CD4-positive, alpha-beta T cell treated with Interleukin-15 for 1 hour (primary cell): Measurements from ENCODE around the gene AKAP7.
"Not testable (repeated sequence)": the region's sequence is repeated elsewhere in the genome, so short reads cannot be mapped to it uniquely, and the experiment has no call there.

Experiments
- DNase-seq: peaks from one replicate; pipeline ENCODE4 v3.0.0-alpha.2; 2020

Gene AKAP7

DNA sequence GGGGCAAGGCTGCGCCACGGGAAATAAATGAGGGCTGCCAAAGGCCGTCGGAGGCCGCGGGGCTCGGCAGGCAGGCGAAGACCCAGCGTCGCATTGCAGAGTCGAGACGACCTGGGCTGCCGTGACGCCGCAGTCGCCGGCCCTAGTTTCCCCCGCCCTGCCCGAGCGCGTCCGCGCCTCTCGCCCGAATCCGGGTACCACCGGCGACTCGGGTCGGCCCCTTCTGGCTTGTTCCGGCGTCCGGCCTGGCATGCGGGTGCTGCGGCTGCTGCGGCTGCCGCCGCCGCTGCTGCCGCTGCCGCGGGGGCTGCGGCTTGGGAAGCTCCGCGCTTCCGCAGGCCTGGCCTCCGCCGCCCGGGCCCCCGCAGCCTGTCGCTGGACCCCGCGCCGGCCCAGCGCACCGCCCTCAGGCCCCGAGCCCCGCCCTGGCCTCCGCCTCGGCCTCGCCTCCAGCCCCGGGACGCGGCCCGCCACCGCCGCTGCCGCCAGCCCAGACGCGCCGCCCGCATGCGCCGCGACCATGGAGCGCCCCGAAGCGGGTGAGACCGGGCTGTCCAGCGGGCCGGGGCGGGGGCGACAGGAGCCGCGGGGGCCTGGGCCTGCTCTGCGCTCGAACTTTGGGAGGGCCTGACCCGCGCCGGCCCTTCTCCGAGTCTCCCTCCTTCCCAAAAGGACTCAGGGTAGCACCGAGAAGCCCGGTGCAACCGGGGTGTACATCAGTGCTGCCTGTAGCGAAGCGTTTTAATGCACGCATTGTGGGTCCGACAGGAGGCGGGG, at the start of gene AKAP7:
AKAP7 (plus strand) TSS at position 224 of the 777 bp plus-strand sequence; CDS start at position 521, 297 bp downstream.
- peak; percentile 57 for DNase-seq

GRCh38 chr6:131090339-131090738, 44.9 kb upstream of the AKAP7 start:
- not testable (repeated sequence) for DNase-seq

- not testable (repeated sequence) for DNase-seq
Observed at GRCh38 chr6:131091944-131092343, 43.3 kb upstream of the AKAP7 start.

DNA sequence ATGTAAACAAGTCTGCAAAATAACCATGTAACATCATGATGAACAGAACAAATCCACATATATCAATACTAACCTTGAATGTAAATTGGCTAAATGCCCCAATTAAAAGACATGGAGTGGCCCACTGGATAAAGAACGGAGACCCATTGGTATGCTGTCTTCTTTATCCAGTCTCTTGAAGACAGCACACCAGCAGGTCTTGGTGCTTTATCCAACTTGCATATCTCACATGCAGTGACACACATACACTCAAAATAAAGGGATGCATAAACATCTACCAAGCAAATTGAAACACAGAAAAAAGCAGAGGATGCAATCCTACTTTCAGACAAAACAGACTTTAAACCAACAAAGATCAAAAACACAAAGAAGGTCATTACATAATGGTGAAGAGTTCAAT, 41.9 kb upstream of the AKAP7 start:
- DNase-seq: no peak

DNA sequence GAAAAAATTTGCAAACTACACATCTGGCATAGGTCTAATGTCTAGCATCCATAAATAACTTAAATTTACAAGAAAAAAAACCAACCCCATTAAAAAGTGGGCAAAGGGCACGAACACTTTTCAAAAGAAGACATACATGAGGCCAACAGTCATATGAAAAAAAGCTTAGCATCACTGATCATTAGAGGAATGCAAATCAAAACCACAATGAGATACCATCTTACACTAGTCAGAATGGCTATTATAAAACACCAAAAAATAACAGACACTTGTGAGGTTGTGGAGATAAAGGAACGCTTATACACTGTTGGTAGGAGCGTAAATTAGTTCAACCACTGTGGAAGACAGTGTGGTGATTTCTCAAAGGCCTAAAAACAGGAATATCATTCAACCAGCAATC, 38.5 kb upstream of the AKAP7 start:
- DNase-seq: no peak

DNA sequence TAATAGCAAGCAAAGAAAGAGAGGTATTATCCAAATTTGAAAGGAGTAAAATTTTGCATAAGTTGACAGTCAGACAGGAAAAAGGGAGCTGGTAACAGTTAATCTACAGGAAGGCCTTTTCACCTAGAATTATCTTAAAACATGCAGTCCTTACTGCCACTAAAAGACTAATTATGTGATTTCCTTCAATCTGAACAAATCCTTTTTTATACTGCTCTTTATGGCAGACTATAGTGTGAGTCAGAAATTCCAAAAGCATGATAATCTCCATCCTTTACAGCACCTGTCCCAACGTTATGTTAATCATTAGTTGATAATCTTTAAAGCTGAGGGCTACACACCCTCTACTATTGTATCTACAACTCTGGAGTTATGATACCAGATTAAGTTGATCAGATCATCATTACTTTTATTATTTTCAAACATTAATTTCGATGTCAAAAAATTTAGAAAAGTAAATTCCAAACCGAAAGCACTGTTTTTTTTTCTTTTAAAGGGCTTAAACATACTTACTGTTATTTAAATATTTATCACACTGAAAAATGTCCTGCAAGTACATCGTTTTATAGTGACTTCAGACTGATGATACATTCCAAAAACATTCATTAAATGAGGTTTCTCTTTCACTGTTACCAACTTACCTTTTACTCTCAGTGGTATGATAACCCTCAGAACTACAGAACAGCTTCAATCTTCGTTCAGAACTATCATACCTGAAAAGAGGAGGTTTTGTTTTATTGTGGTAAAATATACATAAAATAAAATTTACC, 33.2 kb upstream of the AKAP7 start:
- no peak for DNase-seq

GRCh38 chr6:131103296-131103695, 32.0 kb upstream of the AKAP7 start:
- no peak for DNase-seq

DNA sequence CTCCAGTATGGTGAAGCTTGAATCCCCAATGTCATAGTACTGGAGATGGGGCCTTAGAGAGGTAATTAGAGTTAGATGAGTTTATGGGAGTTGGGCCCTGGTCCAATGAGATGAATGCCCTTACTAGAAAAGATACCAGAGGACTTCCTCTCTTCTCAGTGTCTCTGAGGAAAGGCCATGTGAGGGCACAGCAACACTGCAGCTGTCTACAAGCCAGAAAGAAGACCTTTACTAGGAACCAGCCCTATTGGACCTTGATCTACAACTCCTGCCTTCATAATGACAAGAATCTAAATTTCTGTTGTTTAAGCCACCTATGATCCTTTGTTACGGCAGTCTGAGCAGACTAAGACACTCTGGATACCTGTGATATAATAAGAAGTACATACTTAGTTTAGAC, 31.4 kb upstream of the AKAP7 start:
- DNase-seq: no peak

GRCh38 chr6:131107151-131107550, 28.1 kb upstream of the AKAP7 start:
- DNase-seq: no peak

DNA sequence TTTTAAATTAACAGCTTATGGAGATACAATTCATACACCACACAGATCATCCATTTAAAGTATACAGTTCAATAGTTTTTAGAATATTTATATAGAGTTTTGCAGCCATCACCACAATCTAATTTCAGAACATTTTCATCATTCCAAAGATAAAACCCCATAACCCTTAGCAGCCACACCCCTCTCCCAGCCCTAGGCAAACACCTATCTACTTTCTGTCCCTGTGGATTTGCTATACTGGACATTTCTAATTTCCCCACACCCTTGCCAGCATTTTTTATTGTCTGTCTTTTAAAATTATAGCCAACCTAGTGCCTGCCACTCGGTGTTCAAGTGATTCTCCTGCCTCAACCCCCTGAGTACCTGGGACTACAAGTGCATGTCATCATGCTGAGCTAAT, 23.0 kb upstream of the AKAP7 start:
- DNase-seq: no peak

GRCh38 chr6:131115651-131116050, 19.6 kb upstream of the AKAP7 start:
- DNase-seq: no peak

GRCh38 chr6:131116321-131116720, 18.9 kb upstream of the AKAP7 start:
- DNase-seq: no peak

DNA sequence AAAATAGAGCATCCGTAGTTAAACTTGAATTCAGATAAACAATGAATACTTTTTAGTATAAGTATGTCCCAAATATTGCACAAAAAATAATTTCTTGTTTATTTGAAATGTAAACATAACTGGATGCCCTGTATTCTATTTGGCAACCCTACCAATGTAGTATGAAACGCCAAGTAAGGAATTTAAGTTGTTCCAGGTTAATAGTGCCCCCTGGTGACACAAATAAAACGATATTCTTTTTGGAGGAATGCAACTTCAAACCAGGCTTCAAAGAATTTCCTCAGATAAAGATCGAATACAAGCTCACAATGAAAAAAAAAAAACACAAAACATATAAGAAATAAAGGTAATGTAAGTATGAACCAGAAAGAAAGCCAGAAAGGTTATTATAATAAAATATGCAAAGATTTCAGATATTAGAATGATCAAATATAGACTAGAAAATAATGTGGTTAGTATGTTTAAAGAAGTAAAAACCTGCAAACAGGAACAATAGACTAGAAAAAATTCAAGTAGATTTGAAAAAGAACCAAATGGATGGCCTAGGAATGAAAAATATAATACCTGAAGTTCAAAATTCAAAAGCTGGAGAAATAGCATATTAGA, 18.4 kb upstream of the AKAP7 start:
- no peak for DNase-seq

GRCh38 chr6:131117878-131118277, 17.4 kb upstream of the AKAP7 start:
- no peak for DNase-seq

DNA sequence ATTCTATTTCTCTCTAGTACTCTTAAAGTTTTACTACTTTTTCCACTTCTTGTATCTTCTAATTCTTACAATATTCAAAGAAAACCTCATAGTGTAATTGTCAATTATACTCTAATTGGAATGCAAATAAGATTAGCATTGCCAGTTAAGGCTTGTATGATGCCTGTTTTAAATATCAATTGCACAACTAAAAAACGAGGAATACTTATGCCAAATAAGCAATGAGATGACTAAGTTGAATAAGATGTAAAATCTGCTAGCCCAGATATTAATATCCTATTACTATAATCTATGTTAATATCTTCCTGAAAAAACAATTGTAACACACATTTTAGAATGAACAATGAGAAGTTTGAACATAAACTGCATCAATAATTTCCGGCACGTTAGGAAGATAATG, 13.3 kb upstream of the AKAP7 start:
- DNase-seq: no peak

DNA sequence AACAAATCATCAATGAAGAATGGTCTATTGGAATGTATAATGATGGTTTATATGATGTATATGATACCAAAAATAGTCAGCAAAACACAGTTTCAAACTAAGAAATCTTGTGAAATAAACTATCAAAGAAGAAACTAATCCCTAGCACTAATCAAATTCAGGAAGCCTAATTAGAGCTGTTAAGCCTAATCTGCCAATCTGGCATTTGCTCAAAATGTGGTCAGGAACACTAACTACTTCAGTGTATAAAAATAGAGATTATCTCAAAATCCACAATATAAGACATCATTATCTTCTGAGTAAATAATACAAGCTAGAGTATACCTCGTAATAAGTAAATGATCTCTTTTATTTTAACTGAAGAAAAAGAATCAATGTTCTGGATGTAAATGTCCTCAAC, 12.8 kb upstream of the AKAP7 start:
- DNase-seq: no peak

- DNase-seq: no peak
Observed at GRCh38 chr6:131124336-131125071, 10.8 kb upstream of the AKAP7 start.

- no peak for DNase-seq
Observed at GRCh38 chr6:131125431-131125830, 9.8 kb upstream of the AKAP7 start.

GRCh38 chr6:131129689-131130553, 5.3 kb upstream of the AKAP7 start:
- DNase-seq: no peak

DNA sequence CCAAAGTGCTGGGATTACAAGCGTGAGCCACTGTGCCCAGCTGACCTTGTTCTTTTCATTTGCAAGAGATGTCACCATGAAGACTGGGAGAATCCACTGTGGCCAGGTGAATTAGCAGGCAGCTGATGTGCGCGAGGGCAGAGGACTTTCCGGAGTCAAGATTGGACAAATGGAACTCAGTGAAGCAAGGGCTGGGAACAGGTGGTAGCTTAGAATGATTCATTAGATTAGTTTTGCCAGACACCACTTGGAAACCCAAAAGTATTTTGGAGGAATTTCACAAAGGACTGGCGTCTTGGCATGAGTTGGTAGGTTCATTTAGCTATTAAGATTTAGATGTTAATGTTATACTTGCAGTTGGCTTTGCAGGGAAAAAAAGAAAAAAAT, 4.7 kb upstream of the AKAP7 start:
- no peak for DNase-seq

DNA sequence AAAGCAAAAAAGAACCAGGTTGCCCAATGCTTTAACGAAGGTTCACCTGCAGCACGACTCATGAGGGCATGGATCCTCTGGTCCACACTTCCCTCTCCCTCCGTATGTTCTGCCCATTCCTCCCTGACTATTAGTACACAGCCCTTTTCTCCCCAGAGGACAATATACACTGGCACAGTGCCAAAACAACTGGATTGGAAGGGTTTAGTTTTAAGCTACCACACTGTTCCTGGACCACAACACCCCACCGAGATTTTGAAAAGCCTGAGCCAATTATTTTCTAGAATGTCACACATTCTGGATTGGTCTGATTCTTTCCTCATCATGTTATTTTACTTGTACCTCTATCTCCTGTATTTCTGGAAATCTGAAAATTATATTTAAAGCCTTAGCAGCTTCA, 2.9 kb upstream of the AKAP7 start:
- DNase-seq: no peak
